Activated B cell treated with CpG ODN at 0.5 μM for 24 hours (primary cell): Measurements from ENCODE around the gene FMN1. TPM values are rescaled to one million over a fixed set of nuclear protein-coding genes. Genes with fewer than 3 reads are reported as not detected.

Source experiments
- ATAC-seq: fragments of 200-7000 bp; cut with Tn5 transposase; one replicate; pipeline ENCODE4 v1.10.0; 2021; ENCODE audit warnings: low read depth, mild to moderate bottlenecking, moderate library complexity
- CTCF ChIA-PET: fragments of 350-600 bp; sonication (Branson Sonifier 250); formaldehyde crosslinking; loops from one replicate; lab custom pipeline; 2021; ENCODE audit warnings: antibody characterized with exemption; lab: Charles Lee
- POLR2A ChIA-PET: fragments of 350-600 bp; sonication (Branson Sonifier 250); formaldehyde crosslinking; loops from one replicate; lab custom pipeline; 2021; ENCODE audit warnings: antibody characterized with exemption; lab: Charles Lee
- DNase-seq: peaks from one replicate; pipeline ENCODE4 v3.0.0; 2022
- H3K27ac Mint-ChIP-seq: one replicate; pipeline ENCODE4 v1.8.0; 2020; ENCODE audit warnings: mixed read lengths
- H3K27me3 Mint-ChIP-seq: one replicate; pipeline ENCODE4 v1.8.0; 2021; ENCODE audit warnings: mixed read lengths
- H3K36me3 Mint-ChIP-seq: one replicate; pipeline ENCODE4 v1.8.0; 2021; ENCODE audit warnings: low read depth, mixed read lengths
- H3K4me1 Mint-ChIP-seq: one replicate; pipeline ENCODE4 v1.8.0; 2021; ENCODE audit warnings: mixed read lengths
- H3K4me3 Mint-ChIP-seq: one replicate; pipeline ENCODE4 v1.8.0; 2020; ENCODE audit warnings: mild to moderate bottlenecking, mixed read lengths
- H3K9me3 Mint-ChIP-seq: one replicate; pipeline ENCODE4 v1.8.0; 2020; ENCODE audit warnings: mixed read lengths
- intact Hi-C: fragments of 100-400 bp; cut with micrococcal nuclease; formaldehyde crosslinking; loops from one replicate; pipeline ENCODE4 v1.15.1; 2024
- total RNA-seq: library from RNA; stranded (reverse); gene quantifications from 2 replicates; pipeline ENCODE4 v1.2.3, GENCODE V29; 2022
- TF ChIP-seq, protein P1 (sequence below): fragments of 200-600 bp; IDR thresholded peaks from one replicate; pipeline ENCODE4 v1.8.0; 2022; ENCODE audit warnings: antibody characterized with exemption, mild to moderate bottlenecking

The FMN1 gene
- total RNA-seq, 1 donor from 2014 or later, result 0.80 TPM

- peaks cover 2% of the 10 kb centered on the region for H3K27me3 Mint-ChIP-seq
- intact Hi-C loops, result loop anchor here (5.0 kb wide), 1 partner anchor 129 kb away; no protein-coding TSS in a partner anchor
- no peak for DNase-seq
- no peak overlapping the region for H3K27ac Mint-ChIP-seq
- ATAC-seq, result no peak
- no peaks in the 10 kb centered on the region for H3K9me3 Mint-ChIP-seq
- no peaks in the 10 kb centered on the region for H3K4me1 Mint-ChIP-seq
- TF ChIP-seq, protein P1, sequence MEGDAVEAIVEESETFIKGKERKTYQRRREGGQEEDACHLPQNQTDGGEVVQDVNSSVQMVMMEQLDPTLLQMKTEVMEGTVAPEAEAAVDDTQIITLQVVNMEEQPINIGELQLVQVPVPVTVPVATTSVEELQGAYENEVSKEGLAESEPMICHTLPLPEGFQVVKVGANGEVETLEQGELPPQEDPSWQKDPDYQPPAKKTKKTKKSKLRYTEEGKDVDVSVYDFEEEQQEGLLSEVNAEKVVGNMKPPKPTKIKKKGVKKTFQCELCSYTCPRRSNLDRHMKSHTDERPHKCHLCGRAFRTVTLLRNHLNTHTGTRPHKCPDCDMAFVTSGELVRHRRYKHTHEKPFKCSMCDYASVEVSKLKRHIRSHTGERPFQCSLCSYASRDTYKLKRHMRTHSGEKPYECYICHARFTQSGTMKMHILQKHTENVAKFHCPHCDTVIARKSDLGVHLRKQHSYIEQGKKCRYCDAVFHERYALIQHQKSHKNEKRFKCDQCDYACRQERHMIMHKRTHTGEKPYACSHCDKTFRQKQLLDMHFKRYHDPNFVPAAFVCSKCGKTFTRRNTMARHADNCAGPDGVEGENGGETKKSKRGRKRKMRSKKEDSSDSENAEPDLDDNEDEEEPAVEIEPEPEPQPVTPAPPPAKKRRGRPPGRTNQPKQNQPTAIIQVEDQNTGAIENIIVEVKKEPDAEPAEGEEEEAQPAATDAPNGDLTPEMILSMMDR, result no peak
- POLR2A ChIA-PET, result no interaction called here
- CTCF ChIA-PET, result no interaction called here
- no peaks in the 10 kb centered on the region for H3K36me3 Mint-ChIP-seq
- H3K4me3 Mint-ChIP-seq, result no peak overlapping the region
These were observed 96.1 kb downstream of the FMN1 start for GRCh38 chr15:33098094-33099058.

DNA sequence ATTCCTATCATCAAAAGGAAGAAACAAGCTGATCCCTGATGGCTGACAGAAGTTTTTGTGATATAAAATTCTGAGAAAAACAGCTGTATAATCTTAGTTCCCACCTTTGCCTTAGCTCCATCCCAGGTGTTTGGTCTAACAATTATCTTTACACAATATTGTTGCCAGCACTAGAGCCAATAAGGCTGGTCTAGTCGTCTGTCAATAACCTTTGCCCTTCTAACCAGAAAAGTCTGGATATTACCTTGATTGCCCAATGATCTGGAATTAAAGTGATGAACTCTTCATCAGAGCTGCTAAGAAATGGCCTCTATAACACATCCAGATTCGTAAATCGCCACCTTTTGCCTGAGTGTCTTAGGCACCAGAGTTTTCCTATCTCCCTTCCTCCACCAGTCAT lies 98.4 kb downstream of the FMN1 start:
- POLR2A ChIA-PET, result no interaction called here
- Mint-ChIP-seq H3K9me3 (no peaks in the 10 kb centered on the region), H3K4me3 (no peak overlapping the region), H3K27me3 (no peaks in the 10 kb centered on the region), H3K36me3 (no peaks in the 10 kb centered on the region), H3K27ac (no peak overlapping the region), H3K4me1 (no peaks in the 10 kb centered on the region)
- no peak for DNase-seq
- no peak for ATAC-seq
- intact Hi-C loops, result loop anchor here (5.0 kb wide), 1 partner anchor 131 kb away; no protein-coding TSS in a partner anchor
- CTCF ChIA-PET, result no interaction called here
- TF ChIP-seq, protein P1, result no peak

DNA sequence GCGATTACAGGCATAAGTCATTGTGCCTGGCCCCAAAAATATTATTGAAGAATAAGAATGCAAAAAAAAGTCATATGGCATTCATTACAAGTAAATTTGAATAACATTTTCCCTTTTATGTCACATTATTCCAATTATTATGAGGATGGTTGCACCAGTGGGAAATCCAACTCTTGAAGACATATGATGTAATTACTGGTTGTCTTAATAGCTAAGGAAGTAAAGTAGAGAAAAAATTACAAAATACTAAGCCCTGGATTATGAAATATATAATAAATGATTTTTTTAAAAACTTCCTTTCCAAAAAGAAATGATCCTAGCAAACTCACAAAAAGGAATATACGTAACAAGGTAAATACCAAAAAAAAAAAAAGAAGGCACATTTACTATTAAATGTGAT lies 98.9 kb downstream of the FMN1 start:
- ChIA-PET CTCF (no interaction called here), POLR2A (no interaction called here)
- TF ChIP-seq, protein P1, result no peak

GRCh38 chr15:33094336-33094735 lies 100.2 kb downstream of the FMN1 start:
- ChIA-PET CTCF (no interaction called here), POLR2A (no interaction called here)
- TF ChIP-seq, protein P1, result no peak
- Mint-ChIP-seq H3K27me3 (no peaks in the 10 kb centered on the region), H3K27ac (no peak overlapping the region), H3K4me3 (no peak overlapping the region), H3K4me1 (no peaks in the 10 kb centered on the region), H3K36me3 (no peaks in the 10 kb centered on the region), H3K9me3 (no peaks in the 10 kb centered on the region)
- ATAC-seq (no peak), DNase-seq (no peak)
- intact Hi-C loops, result loop anchor here (5.0 kb wide), 1 partner anchor 48 kb away; no protein-coding TSS in a partner anchor

More for the DNA sequence above, 98.9 kb downstream of the FMN1 start:
- Mint-ChIP-seq H3K36me3 (no peaks in the 10 kb centered on the region), H3K9me3 (no peaks in the 10 kb centered on the region), H3K4me1 (no peaks in the 10 kb centered on the region), H3K27me3 (no peaks in the 10 kb centered on the region), H3K4me3 (no peak overlapping the region), H3K27ac (no peak overlapping the region)
- DNase-seq, result no peak
- intact Hi-C loops, result loop anchor here (5.0 kb wide), 1 partner anchor 132 kb away; no protein-coding TSS in a partner anchor
- no peak for ATAC-seq

GRCh38 chr15:33093222-33093621 lies 101.3 kb downstream of the FMN1 start:
- no peak for ATAC-seq
- ChIA-PET CTCF (no interaction called here), POLR2A (no interaction called here)
- Mint-ChIP-seq H3K4me1 (no peaks in the 10 kb centered on the region), H3K27ac (no peak overlapping the region), H3K36me3 (no peaks in the 10 kb centered on the region), H3K9me3 (no peaks in the 10 kb centered on the region), H3K4me3 (no peak overlapping the region), H3K27me3 (no peaks in the 10 kb centered on the region)
- DNase-seq, result no peak
- intact Hi-C loops, result loop anchor here (5.0 kb wide), 1 partner anchor 49 kb away; no protein-coding TSS in a partner anchor
- TF ChIP-seq, protein P1, result no peak
